Common myeloid progenitor, CD34-positive (primary cell): ENCODE results near the gene WDR59.

Source experiments
- CTCF ChIA-PET: fragments of 350-600 bp; sonication (Branson Sonifier 250); formaldehyde crosslinking; loops from one replicate; lab custom pipeline; 2021; ENCODE audit warnings: antibody characterized with exemption; lab: Charles Lee
- POLR2A ChIA-PET: fragments of 350-600 bp; sonication (Branson Sonifier 250); formaldehyde crosslinking; loops from one replicate; lab custom pipeline; 2021; ENCODE audit warnings: antibody characterized with exemption; lab: Charles Lee
- DNase-seq, 3 donors: peaks; one replicate each; pipeline versions ENCODE4 v3.0.0 to v3.0.0-alpha.2; 2013
- H3K27ac ChIP-seq, 2 experiments: 1 replicate in 1 of 2; 2 replicates in 1 of 2; pipeline ENCODE4 v1.7.0; 2013; ENCODE audit warnings: inconsistent platforms in 2 of 2, low read length in 2 of 2, mild to moderate bottlenecking in 2 of 2, low read depth in 1 of 2, moderate library complexity in 1 of 2; ENCODE audit not compliant: severe bottlenecking in 2 of 2, insufficient read depth in 1 of 2, poor library complexity in 1 of 2
- H3K27me3 ChIP-seq, 5 experiments: replicated peaks in 2 of 5; 1 replicate in 3 of 5; 2 replicates in 2 of 5; pipeline versions ENCODE4 v1.6.1 to v1.7.0; 2013; ENCODE audit warnings: low read length in 4 of 5, mild to moderate bottlenecking in 2 of 5, moderate library complexity in 2 of 5, inconsistent platforms in 1 of 5; ENCODE audit not compliant: insufficient read depth in 5 of 5, control insufficient read depth in 4 of 5
- H3K36me3 ChIP-seq, 4 experiments: 1 replicate in 2 of 4; 2 replicates in 2 of 4; pipeline versions ENCODE4 v1.6.1 to v1.7.0; 2013; ENCODE audit warnings: low read length in 3 of 4, control low read depth in 1 of 4, mild to moderate bottlenecking in 1 of 4; ENCODE audit not compliant: control insufficient read depth in 4 of 4, insufficient read depth in 4 of 4
- H3K4me1 ChIP-seq, 4 experiments: 1 replicate in 3 of 4; 2 replicates in 1 of 4; pipeline versions ENCODE4 v1.6.1 to v1.7.1; 2013; ENCODE audit warnings: low read length in 3 of 4, mild to moderate bottlenecking in 3 of 4, control low read depth in 1 of 4, inconsistent platforms in 1 of 4, moderate library complexity in 1 of 4; ENCODE audit not compliant: control insufficient read depth in 4 of 4, insufficient read depth in 4 of 4; ENCODE audit errors: control extremely low read depth in 1 of 4
- H3K4me3 ChIP-seq, 7 experiments: 1 replicate in 4 of 7; 2 replicates in 3 of 7; pipeline versions ENCODE4 v1.5.1 to v1.7.0; 2013; ENCODE audit warnings: mild to moderate bottlenecking in 7 of 7, low read length in 6 of 7, moderate library complexity in 6 of 7, inconsistent platforms in 2 of 7, low read depth in 2 of 7, control low read depth in 1 of 7; ENCODE audit not compliant: insufficient read depth in 4 of 7, control insufficient read depth in 1 of 7; ENCODE audit errors: extremely low read depth in 1 of 7
- H3K9me3 ChIP-seq, 5 experiments: 1 replicate in 4 of 5; 2 replicates in 1 of 5; pipeline versions ENCODE4 v1.6.1 to v1.7.1; 2013; ENCODE audit warnings: low read length in 4 of 5, mild to moderate bottlenecking in 2 of 5, inconsistent platforms in 1 of 5, low read depth in 1 of 5, moderate library complexity in 1 of 5; ENCODE audit not compliant: control insufficient read depth in 4 of 5, insufficient read depth in 2 of 5; ENCODE audit errors: control extremely low read depth in 1 of 5
- WGBS: methylation state at CpG from one replicate; pipeline ENCODE4 v1.1.5; 2013; ENCODE audit not compliant: insufficient coverage; 5-methylcytosine and 5-hydroxymethylcytosine counted together

WDR59 gene

DNA sequence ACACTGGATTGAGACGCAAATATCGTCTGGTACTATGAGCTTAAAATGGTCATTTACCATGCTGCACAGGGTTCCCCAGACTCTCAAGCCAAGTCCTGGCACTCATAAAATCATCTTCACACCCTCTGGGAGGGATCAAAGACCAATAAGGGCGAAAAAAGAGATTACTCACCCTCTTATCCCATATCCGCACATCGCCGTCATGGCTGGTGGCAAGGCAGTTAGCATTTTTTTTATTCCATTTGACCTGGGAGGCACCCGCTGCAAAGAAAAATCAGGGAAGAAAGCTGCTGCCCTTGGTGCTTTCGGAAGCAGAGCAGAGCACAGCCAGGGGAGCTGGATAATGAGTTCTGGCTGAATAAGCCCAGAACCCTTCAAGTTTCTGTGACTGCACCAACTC lies 42.4 kb downstream of the WDR59 start:
- DNase-seq = no peak
- Histone ChIP-seq H3K4me1 (peaks cover 0 to 4% (median 0%) of the 10 kb centered on the region in 4 experiments), H3K27me3 (no peaks in the 10 kb centered on the region), H3K36me3 (peaks cover 7 to 69% (median 44%) of the 10 kb centered on the region in 4 experiments), H3K27ac (no peak overlapping the region), H3K9me3 (no peaks in the 10 kb centered on the region), H3K4me3 (no peak overlapping the region)
- ChIA-PET CTCF (no interaction called here), POLR2A (no interaction called here)
- WGBS = 94% methylated on average over 8 of the region's 8 CpGs

DNA sequence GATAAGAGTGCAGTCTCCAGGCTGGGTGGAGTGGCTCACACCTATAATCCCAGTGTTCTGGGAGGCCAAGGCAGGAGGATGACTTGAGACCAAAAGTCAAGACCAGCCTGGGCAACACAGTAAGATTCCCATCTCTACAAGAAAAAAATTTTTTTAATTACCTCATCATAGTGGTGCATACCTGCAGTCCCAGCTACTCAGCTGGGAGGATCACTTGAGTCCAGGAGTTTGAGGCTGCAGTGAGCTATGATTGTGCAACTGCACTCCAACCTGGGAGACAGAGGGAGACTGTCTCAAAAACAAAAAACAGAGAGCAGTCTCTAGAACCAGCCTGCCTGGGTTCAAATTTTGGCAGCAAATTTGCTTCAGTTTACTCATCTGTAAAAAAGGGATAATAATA lies 45.2 kb downstream of the WDR59 start:
- H3K27me3 ChIP-seq = no peaks in the 10 kb centered on the region
- no peak overlapping the region for H3K27ac ChIP-seq
- H3K4me1 ChIP-seq = peaks cover 0 to 9% (median 6%) of the 10 kb centered on the region in 4 experiments
- CTCF ChIA-PET = interaction anchor here (1.2 to 1.3 kb wide), 2 partner anchors 9 to 126 kb away, joined by 3 read pairs; no protein-coding TSS in a partner anchor
- DNase-seq = no peak
- H3K9me3 ChIP-seq = no peaks in the 10 kb centered on the region
- H3K36me3 ChIP-seq = peaks cover 7 to 55% (median 39%) of the 10 kb centered on the region in 4 experiments
- POLR2A ChIA-PET = no interaction called here
- H3K4me3 ChIP-seq = no peak overlapping the region

DNA sequence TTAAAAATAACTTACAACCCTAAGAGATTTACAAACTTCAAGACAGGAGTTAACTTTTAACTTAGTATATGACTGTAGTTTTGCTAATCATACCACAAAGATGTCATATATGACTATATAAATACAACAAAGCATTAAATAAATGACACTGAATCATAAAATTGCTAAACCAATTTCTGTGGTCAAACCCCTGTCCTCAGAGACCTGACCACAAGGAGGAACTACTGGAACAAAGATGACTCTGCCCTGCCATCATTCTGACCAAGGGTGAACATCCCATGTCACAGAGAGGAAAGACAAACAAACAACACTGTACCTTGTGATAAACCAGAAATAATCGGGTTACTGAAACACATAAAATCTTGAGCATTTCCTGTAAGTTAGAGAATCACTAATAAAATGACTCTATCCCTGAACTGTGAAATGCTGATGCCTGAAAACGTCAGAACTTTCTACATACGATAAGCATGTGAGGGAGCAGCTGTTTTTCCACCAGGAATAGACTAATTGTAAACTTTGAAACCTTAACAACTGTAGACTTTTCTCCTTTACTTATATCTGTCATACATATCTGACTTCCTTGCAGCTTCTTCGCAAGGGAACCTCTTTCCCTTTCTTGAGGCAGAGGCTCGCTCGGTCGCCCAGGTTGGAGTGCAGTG lies 47.9 kb downstream of the WDR59 start:
- Histone ChIP-seq H3K4me3 (no peak overlapping the region), H3K36me3 (peaks cover 9 to 39% (median 25%) of the 10 kb centered on the region in 4 experiments), H3K9me3 (no peaks in the 10 kb centered on the region), H3K27me3 (no peaks in the 10 kb centered on the region), H3K4me1 (peaks cover 0 to 8% (median 5%) of the 10 kb centered on the region in 4 experiments), H3K27ac (no peak overlapping the region)
- CTCF ChIA-PET = interaction anchor here (1.0 kb wide), 1 partner anchor 174 kb away, joined by 3 read pairs; no protein-coding TSS in a partner anchor
- POLR2A ChIA-PET = no interaction called here
- peak; percentile 22 to 68 (median 66) for DNase-seq
- WGBS = 86% methylated on average over 7 of the region's 7 CpGs

GRCh38 chr16:74931445-74931844 lies 53.5 kb downstream of the WDR59 start:
- no peak overlapping the region for H3K27ac ChIP-seq
- POLR2A ChIA-PET = no interaction called here
- no peak for DNase-seq
- H3K27me3 ChIP-seq = no peaks in the 10 kb centered on the region
- CTCF ChIA-PET = interaction anchor here (1.6 kb wide), 1 partner anchor 24 kb away, joined by 3 read pairs; no protein-coding TSS in a partner anchor
- peaks cover 12 to 34% (median 15%) of the 10 kb centered on the region in 4 experiments for H3K36me3 ChIP-seq
- H3K9me3 ChIP-seq = no peaks in the 10 kb centered on the region
- WGBS = 100% methylated on average over 2 of the region's 3 CpGs
- no peaks in the 10 kb centered on the region for H3K4me1 ChIP-seq
- H3K4me3 ChIP-seq = no peak overlapping the region

- CTCF ChIA-PET = interaction anchor here (1.0 to 1.6 kb wide), 2 partner anchors 10 to 26 kb away, joined by 3 read pairs; no protein-coding TSS in a partner anchor
- DNase-seq = no peak
- no CpG with 5 or more reads among the region's 2 CpGs for WGBS
- Histone ChIP-seq H3K36me3 (peaks cover 12 to 32% (median 15%) of the 10 kb centered on the region in 4 experiments), H3K4me1 (no peaks in the 10 kb centered on the region), H3K27me3 (no peaks in the 10 kb centered on the region), H3K9me3 (no peaks in the 10 kb centered on the region), H3K4me3 (no peak overlapping the region), H3K27ac (no peak overlapping the region)
- POLR2A ChIA-PET = no interaction called here
These were observed 55.3 kb downstream of the WDR59 start for GRCh38 chr16:74929636-74930035.

- Histone ChIP-seq H3K9me3 (no peaks in the 10 kb centered on the region), H3K27ac (no peak overlapping the region), H3K4me3 (no peak overlapping the region), H3K27me3 (no peaks in the 10 kb centered on the region), H3K4me1 (no peaks in the 10 kb centered on the region), H3K36me3 (peaks cover 6 to 41% (median 32%) of the 10 kb centered on the region in 4 experiments)
- WGBS = no CpG with 5 or more reads among the region's 3 CpGs
- ChIA-PET CTCF (interaction anchor here (1.4 kb wide), 1 partner anchor 64 kb away, joined by 3 read pairs; no protein-coding TSS in a partner anchor), POLR2A (no interaction called here)
- no peak for DNase-seq
These were observed 58.1 kb downstream of the WDR59 start for GRCh38 chr16:74926805-74927204.

DNA sequence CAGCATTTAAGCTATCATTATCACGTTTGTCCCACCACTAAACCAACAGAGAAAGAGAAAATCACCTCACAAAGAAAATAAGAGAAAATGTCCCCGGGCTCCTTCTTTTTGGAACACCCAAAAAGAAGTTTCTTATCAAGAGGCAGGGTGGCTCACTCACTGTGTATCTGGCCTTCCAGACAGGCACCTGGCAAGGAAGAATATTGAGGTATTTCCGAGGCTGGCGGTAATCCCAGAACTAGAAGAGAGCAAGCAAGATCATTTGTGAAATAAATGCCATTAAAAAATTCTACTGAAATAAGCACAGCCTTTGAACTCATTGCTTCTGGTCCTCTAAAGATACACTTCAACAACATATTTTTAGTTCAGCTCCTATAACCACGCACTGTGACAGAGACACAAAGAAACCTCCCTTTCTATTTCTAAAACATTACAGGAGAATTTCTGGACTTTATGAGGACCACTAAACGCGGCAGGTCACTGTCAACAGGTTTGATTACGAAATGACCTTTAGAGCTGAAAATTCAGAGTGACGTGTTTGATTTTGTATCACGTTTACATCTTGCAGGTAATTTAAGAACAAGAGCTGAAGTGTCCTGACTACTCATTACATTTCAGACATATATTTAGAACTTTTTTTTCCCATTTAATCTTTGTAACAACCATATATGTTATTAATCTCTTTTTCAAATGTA lies 61.0 kb downstream of the WDR59 start:
- 100% methylated on average over 4 of the region's 10 CpGs for WGBS
- POLR2A ChIA-PET = no interaction called here

More for the DNA sequence above, 61.0 kb downstream of the WDR59 start:
- Histone ChIP-seq H3K4me3 (no peak overlapping the region), H3K27ac (no peak overlapping the region), H3K36me3 (peaks cover 10 to 48% (median 42%) of the 10 kb centered on the region in 4 experiments), H3K27me3 (no peaks in the 10 kb centered on the region), H3K9me3 (no peaks in the 10 kb centered on the region), H3K4me1 (no peaks in the 10 kb centered on the region)
- DNase-seq = no peak
- CTCF ChIA-PET = interaction anchor here (1.3 kb wide), 1 partner anchor 27 kb away, joined by 3 read pairs; no protein-coding TSS in a partner anchor
